Measurements from ENCODE around the gene CNTNAP5. TPM values are rescaled to one million over a fixed set of nuclear protein-coding genes. Genes with fewer than 3 reads are reported as not detected.

Gene CNTNAP5
- total and polyA plus RNA-seq, 2 of the 13 experiments (the other 11 are each of a cell fraction or from before 2014, with no cell fraction given), result not detected

GRCh38 chr2:124025171-124025580 is at the start of gene CNTNAP5 (continued):
- TF ChIP-seq REST (IDR thresholded peaks at IDR 0.05; ENCODE audit: borderline replicate concordance in 1 of 2, low read depth in 1 of 2, low read length in 2 of 2) (peak; percentile 85 to 97), RBM39 (IDR thresholded peaks at IDR 0.05; ENCODE audit: low read depth, low read length, poor library complexity, severe bottlenecking) (peak; percentile 42), ZSCAN21 (CRISPR knock-in tag; IDR thresholded peaks at IDR 0.05; ENCODE audit: borderline replicate concordance) (no peak), ARNT2 (CRISPR knock-in tag; IDR thresholded peaks at IDR 0.05; ENCODE audit: low read depth) (no peak), NFKB2 (CRISPR knock-in tag; IDR thresholded peaks at IDR 0.05; ENCODE audit: borderline replicate concordance) (no peak), ZNF562 (CRISPR knock-in tag; IDR thresholded peaks at IDR 0.05; ENCODE audit: borderline replicate concordance) (no peak), ZFP41 (CRISPR knock-in tag; IDR thresholded peaks at IDR 0.05; ENCODE audit: borderline replicate concordance) (no peak), RXRB (CRISPR knock-in tag; IDR thresholded peaks at IDR 0.05; ENCODE audit: borderline replicate concordance) (no peak), ZNF574 (CRISPR knock-in tag; IDR thresholded peaks at IDR 0.05) (peak; percentile 37; the same call in 1 of the 2 replicates), ZBTB7A (CRISPR knock-in tag; IDR thresholded peaks at IDR 0.05) (no peak), ZFP1 (CRISPR knock-in tag; IDR thresholded peaks at IDR 0.05) (no peak), ZNF256 (CRISPR knock-in tag; conservative IDR thresholded peaks at IDR 0.05) (no peak), REPIN1 (CRISPR knock-in tag; IDR thresholded peaks at IDR 0.05; ENCODE audit: borderline replicate concordance, low read depth) (no peak), ATF7-NPFF (CRISPR knock-in tag; IDR thresholded peaks at IDR 0.05; ENCODE audit: low read depth) (no peak), PATZ1 (CRISPR knock-in tag; IDR thresholded peaks at IDR 0.05) (peak; percentile 32; the same call in 1 of the 2 replicates), GMEB1 (CRISPR knock-in tag; IDR thresholded peaks at IDR 0.05; ENCODE audit: borderline replicate concordance) (no peak)
- TF ChIP-seq, protein P1, sequence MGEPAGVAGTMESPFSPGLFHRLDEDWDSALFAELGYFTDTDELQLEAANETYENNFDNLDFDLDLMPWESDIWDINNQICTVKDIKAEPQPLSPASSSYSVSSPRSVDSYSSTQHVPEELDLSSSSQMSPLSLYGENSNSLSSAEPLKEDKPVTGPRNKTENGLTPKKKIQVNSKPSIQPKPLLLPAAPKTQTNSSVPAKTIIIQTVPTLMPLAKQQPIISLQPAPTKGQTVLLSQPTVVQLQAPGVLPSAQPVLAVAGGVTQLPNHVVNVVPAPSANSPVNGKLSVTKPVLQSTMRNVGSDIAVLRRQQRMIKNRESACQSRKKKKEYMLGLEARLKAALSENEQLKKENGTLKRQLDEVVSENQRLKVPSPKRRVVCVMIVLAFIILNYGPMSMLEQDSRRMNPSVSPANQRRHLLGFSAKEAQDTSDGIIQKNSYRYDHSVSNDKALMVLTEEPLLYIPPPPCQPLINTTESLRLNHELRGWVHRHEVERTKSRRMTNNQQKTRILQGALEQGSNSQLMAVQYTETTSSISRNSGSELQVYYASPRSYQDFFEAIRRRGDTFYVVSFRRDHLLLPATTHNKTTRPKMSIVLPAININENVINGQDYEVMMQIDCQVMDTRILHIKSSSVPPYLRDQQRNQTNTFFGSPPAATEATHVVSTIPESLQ (CRISPR knock-in tag; conservative IDR thresholded peaks at IDR 0.05), result 0 out of 2 replicates have a peak, but pooled peaks have one; percentile 57
